Body of pancreas (tissue), 4 donors: ENCODE measurements around the gene IL4I1. TPM values are rescaled to one million over a fixed set of nuclear protein-coding genes. Genes with fewer than 3 reads are reported as not detected.

Source experiments
- ATAC-seq: fragments of 150-250 bp; one replicate; pipeline ENCODE4 v1.9.1; 2016
- DNase-seq, 4 donors: peaks; one replicate each; pipeline ENCODE4 v3.0.0-alpha.2; 2019
- H3K27ac ChIP-seq, 4 donors: fragments of 200-600 bp; sonication (generic); 1 replicate in 3 of 4; 2 replicates in 1 of 4; pipeline versions ENCODE4 v1.5.1 to v1.6.1; 2016 to 2019; ENCODE audit warnings: mild to moderate bottlenecking in 1 of 4, mixed read lengths in 1 of 4, moderate library complexity in 1 of 4
- H3K27me3 ChIP-seq, 2 donors: fragments of 200-600 bp; sonication (generic); one replicate each; pipeline ENCODE4 v1.6.0; 2016; ENCODE audit warnings: mild to moderate bottlenecking in 1 of 2
- H3K36me3 ChIP-seq, 2 donors: fragments of 200-600 bp; sonication (generic); replicated peaks in 1 of 2; 2 replicates each; pipeline ENCODE4 v1.5.1; 2016; ENCODE audit warnings: low read depth in 2 of 2; ENCODE audit not compliant: insufficient read depth in 1 of 2
- H3K4me1 ChIP-seq: fragments of 200-600 bp; sonication (generic); one replicate; pipeline ENCODE4 v1.6.0; 2016
- H3K4me3 ChIP-seq, 2 donors: fragments of 200-600 bp; sonication (generic); 1 replicate in 1 of 2; 2 replicates in 1 of 2; pipeline ENCODE4 v1.5.1; 2016 to 2019
- H3K9me3 ChIP-seq, 3 donors: fragments of 200-600 bp; sonication (generic); 1 replicate in 2 of 3; 2 replicates in 1 of 3; pipeline ENCODE4 v1.5.1; 2016
- POLR2A ChIP-seq, 3 donors: fragments of 450-650 bp; IDR thresholded peaks; one replicate each; pipeline ENCODE4 v1.6.1; 2016; ENCODE audit warnings: antibody characterized with exemption in 3 of 3, mild to moderate bottlenecking in 2 of 3
- WGBS, 2 donors: methylation state at CpG; one replicate each; pipeline ENCODE4 v1.1.5; 2017; 5-methylcytosine and 5-hydroxymethylcytosine counted together
- intact Hi-C: fragments of 100-400 bp; cut with DNase I; formaldehyde crosslinking; loops from one replicate; pipeline ENCODE4 v1.15.1; 2023
- total RNA-seq, 2 donors: library from RNA; depleted of rRNA; stranded (reverse); fragments of >200 nt; gene quantifications; one replicate each; pipeline ENCODE4 v1.1.0, GENCODE V29; 2016
- TF ChIP-seq, protein P1 (sequence below), 7 experiments: fragments of 450-650 bp in 4 of 7; fragments of 200-600 bp in 3 of 7; sonication (generic) in 3 of 7; IDR thresholded peaks; one replicate each; pipeline ENCODE4 v1.5.1; 2016 to 2019; ENCODE audit warnings: antibody characterized with exemption in 7 of 7

IL4I1 gene
- total RNA-seq, 2 donors from 2014 or later = 0.52 TPM; not detected in 1

DNA sequence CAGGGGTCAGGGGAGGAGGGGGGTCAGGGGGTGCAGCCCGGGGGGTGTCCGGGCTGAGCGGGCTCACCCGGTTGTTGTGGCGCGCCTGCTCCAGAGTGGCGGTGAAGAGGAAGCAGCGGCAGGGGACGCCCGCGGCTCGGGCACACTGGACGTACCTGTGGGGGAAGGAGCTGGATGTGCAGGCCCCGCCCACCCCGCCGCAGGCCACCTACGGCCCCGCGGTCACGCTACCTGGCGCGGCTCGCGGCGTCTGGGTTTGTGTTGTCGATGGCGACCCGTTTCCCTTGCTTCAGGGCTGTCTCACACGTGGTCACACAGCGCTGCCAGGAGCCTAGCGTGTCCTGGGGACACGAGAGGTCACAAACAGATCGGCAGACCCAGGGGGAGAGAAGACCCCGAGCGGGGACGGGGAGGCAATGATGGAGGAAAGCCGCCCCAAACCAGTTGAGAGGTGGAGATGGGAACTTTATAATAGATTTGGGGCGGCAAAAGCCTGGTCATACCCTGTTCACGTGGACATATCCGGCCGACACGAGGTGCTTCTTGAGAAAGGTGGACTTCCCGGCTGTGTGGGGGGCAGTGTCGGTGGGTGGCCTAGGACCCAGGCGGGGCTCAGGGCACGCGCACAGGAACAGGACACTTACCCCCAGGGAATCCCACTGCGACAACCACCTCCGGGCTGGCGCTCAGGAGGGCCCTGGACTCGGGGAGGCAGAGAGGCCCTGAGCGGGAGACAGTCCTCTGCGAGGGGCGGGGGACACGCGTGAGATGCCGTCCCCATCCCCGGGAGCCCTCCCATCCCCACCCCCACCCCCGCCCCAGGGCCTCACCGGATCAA lies 34.9 kb downstream of the IL4I1 start:
- peaks cover 20% of the 10 kb centered on the region for H3K4me1 ChIP-seq
- H3K27ac ChIP-seq = no peak overlapping the region
- no peaks in the 10 kb centered on the region for H3K9me3 ChIP-seq
- ATAC-seq = no peak
- intact Hi-C loops = no loop called here
- TF ChIP-seq POLR2A (IDR thresholded peaks at IDR 0.05) = no peak
- TF ChIP-seq, protein P1, sequence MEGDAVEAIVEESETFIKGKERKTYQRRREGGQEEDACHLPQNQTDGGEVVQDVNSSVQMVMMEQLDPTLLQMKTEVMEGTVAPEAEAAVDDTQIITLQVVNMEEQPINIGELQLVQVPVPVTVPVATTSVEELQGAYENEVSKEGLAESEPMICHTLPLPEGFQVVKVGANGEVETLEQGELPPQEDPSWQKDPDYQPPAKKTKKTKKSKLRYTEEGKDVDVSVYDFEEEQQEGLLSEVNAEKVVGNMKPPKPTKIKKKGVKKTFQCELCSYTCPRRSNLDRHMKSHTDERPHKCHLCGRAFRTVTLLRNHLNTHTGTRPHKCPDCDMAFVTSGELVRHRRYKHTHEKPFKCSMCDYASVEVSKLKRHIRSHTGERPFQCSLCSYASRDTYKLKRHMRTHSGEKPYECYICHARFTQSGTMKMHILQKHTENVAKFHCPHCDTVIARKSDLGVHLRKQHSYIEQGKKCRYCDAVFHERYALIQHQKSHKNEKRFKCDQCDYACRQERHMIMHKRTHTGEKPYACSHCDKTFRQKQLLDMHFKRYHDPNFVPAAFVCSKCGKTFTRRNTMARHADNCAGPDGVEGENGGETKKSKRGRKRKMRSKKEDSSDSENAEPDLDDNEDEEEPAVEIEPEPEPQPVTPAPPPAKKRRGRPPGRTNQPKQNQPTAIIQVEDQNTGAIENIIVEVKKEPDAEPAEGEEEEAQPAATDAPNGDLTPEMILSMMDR (IDR thresholded peaks at IDR 0.05) = no peak
- no peak overlapping the region for H3K4me3 ChIP-seq
- peaks cover 15 to 20% of the 10 kb centered on the region in 2 donors for H3K36me3 ChIP-seq
- H3K27me3 ChIP-seq = no peaks in the 10 kb centered on the region
- peak in 1 of 4 donors; percentile 4 for DNase-seq
- 85 to 92% methylated on average over 42 to 59 of the region's 60 CpGs for WGBS, 2 donors

DNA sequence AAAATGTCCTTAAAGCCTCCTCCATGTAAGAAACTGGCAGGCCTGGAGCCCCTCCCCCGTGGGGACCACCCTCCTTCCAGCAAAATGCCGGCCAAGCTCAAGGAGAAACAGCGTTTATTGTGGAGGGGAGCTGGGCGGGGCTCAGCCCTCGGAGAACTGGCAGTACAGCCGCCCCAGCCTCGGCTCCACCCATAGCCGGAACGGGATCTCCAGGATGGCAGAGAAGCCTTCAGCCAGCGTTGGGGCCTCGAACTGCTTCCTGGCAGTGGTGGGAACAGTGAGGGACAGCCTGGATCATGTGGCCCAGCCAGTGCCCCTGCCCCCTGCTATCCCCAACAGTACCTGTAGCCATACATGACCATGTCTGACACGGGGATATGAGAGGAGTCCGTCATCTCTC lies 35.6 kb downstream of the IL4I1 start:
- H3K36me3 ChIP-seq = peaks cover 17 to 20% of the 10 kb centered on the region in 2 donors
- H3K4me1 ChIP-seq = peaks cover 14% of the 10 kb centered on the region
- 61 to 72% methylated on average over 13 of the region's 13 CpGs for WGBS, 2 donors
- peak overlapping the region in 1 of 4 donors; percentile 25 for H3K27ac ChIP-seq
- no peaks in the 10 kb centered on the region for H3K9me3 ChIP-seq
- no peak for ATAC-seq
- H3K27me3 ChIP-seq = no peaks in the 10 kb centered on the region
- intact Hi-C loops = no loop called here
- H3K4me3 ChIP-seq = no peak overlapping the region
- DNase-seq = peak in 1 of 4 donors; percentile 8
- TF ChIP-seq, protein P1 (IDR thresholded peaks at IDR 0.05) = no peak
- no peak for TF ChIP-seq POLR2A (IDR thresholded peaks at IDR 0.05)

DNA sequence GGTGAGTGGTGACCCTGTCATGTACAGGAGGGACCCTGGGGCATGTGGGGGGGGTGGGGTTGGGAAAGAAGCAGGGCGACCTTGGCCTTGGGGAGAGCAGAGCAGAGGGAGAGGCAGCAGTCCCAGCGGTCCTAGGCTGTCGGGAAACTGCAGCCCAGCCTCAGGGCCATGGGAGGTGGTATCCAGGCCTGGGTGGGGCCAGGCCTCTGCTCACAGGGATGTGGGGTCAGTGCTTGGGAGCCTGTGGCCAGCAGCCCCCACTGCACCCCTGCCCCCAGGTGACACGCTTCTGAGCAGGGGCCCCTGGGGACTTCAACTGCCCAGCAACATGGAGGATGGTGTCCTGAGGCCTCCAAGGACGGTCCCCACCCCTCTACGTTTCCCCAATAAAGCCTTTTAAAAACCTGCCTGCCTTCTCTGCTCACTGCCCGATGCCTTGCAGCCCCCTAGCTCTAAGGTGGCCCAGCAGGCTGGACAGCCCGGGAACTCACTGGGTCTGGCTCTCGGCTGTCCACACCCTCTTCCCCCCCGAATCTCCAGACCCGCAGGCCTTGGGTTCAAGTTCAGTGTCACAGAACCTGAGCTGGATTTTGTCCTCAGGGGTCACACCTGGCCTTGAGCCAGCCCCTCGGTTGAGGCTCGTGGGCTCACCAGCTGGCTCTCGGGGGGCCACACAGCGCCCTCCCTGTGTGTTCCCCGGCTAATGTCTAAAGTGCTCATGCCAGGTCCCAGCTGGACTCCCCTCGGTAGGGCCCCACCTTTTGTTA lies 36.2 kb downstream of the IL4I1 start:
- TF ChIP-seq, protein P1 (IDR thresholded peaks at IDR 0.05) = no peak
- TF ChIP-seq POLR2A (IDR thresholded peaks at IDR 0.05) = no peak
- Histone ChIP-seq H3K27ac (peak overlapping the region in 1 of 4 donors; percentile 25), H3K9me3 (no peaks in the 10 kb centered on the region), H3K27me3 (no peaks in the 10 kb centered on the region), H3K4me1 (peaks cover 8% of the 10 kb centered on the region), H3K36me3 (peaks cover 17 to 20% of the 10 kb centered on the region in 2 donors), H3K4me3 (no peak overlapping the region)
- ATAC-seq (no peak), DNase-seq (no peak)
- WGBS, 2 donors = 72% methylated on average over 16 of the region's 17 CpGs
- intact Hi-C loops = no loop called here

DNA sequence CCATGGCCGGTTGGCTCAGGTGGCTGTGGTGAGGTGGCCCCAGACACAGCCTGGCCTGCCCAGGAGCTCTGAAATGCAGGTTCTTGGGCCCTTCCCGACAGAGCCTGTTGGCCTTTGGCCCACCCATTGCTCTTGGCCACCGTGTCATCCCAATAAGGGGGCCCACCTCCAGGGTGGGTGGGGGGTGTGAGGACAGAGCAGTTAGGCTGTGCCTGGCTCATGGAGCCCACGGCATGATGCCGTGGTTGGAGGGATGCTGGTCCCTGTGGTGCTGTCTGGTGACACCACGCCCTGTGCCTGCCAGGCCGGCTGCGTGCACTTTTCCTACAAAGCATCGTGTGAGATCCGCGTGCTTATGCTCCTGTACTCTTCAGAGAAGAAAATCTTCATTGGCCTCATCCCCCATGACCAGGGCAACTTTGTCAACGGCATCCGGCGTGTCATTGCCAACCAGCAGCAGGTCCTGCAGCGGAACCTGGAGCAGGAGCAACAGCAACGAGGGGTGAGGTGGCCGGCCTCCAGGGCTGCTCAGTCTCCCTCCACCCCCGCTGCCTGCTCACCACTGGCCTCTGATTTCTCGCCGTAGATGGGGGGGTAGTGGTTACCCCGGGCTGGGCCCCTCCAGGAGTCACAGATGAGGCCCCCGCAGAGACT lies 36.9 kb downstream of the IL4I1 start:
- WGBS, 2 donors = 84 to 91% methylated on average over 14 to 20 of the region's 22 CpGs
- H3K27ac ChIP-seq = no peak overlapping the region
- H3K36me3 ChIP-seq = peaks cover 17 to 20% of the 10 kb centered on the region in 2 donors
- ATAC-seq = no peak
- no peak for DNase-seq
- intact Hi-C loops = no loop called here
- no peak for TF ChIP-seq POLR2A (IDR thresholded peaks at IDR 0.05)
- TF ChIP-seq, protein P1 (IDR thresholded peaks at IDR 0.05) = no peak
- H3K4me3 ChIP-seq = no peak overlapping the region
- no peaks in the 10 kb centered on the region for H3K27me3 ChIP-seq
- no peaks in the 10 kb centered on the region for H3K9me3 ChIP-seq
- peaks cover under 1% of the 10 kb centered on the region for H3K4me1 ChIP-seq
